ENCODE measurements around the gene DLGAP1. TPM values are rescaled to one million over a fixed set of nuclear protein-coding genes. Genes with fewer than 3 reads are reported as not detected.

The DLGAP1 gene
- total and polyA plus RNA-seq, 2 of the 13 experiments (the other 11 are each of a cell fraction or from before 2014, with no cell fraction given): 0.01 TPM; not detected in 1

- 31% methylated on average over 5 of the region's 5 CpGs for WGBS (ENCODE audit: low lambda C conversion rate)
- H3K27me3 ChIP-seq (ENCODE audit: control insufficient read depth in 1 of 2, insufficient read depth in 2 of 2, low read length in 2 of 2): no peaks in the 10 kb centered on the region; a peak in 1 of 5 replicates
- no peak overlapping the region for H3K4me2 ChIP-seq (ENCODE audit: low read depth, low read length)
- TF ChIP-seq MTA1 (CRISPR knock-in tag; IDR thresholded peaks at IDR 0.05; ENCODE audit: borderline replicate concordance) (no peak), ZNF232 (CRISPR knock-in tag; IDR thresholded peaks at IDR 0.05; ENCODE audit: borderline replicate concordance) (no peak), NFYC (CRISPR knock-in tag; IDR thresholded peaks at IDR 0.05) (no peak), STAT5B (CRISPR knock-in tag; IDR thresholded peaks at IDR 0.05) (no peak), ZMYM3 (CRISPR knock-in tag; IDR thresholded peaks at IDR 0.05) (no peak), GABPB1 (CRISPR knock-in tag; IDR thresholded peaks at IDR 0.05) (no peak), NFAT5 (CRISPR knock-in tag; IDR thresholded peaks at IDR 0.05) (no peak), PBX2 (CRISPR knock-in tag; IDR thresholded peaks at IDR 0.05) (no peak), ATF5 (CRISPR knock-in tag; IDR thresholded peaks at IDR 0.05; ENCODE audit: low read depth) (no peak), ZNF253 (CRISPR knock-in tag; IDR thresholded peaks at IDR 0.05; ENCODE audit: borderline replicate concordance) (no peak), ZNF34 (CRISPR knock-in tag; IDR thresholded peaks at IDR 0.05; ENCODE audit: borderline replicate concordance) (no peak), FOXC1 (CRISPR knock-in tag; IDR thresholded peaks at IDR 0.05; ENCODE audit: borderline replicate concordance) (no peak), MAF1 (CRISPR knock-in tag; IDR thresholded peaks at IDR 0.05; ENCODE audit: borderline replicate concordance) (no peak), KLF16 (CRISPR knock-in tag; IDR thresholded peaks at IDR 0.05) (no peak), ZNF615 (CRISPR knock-in tag; IDR thresholded peaks at IDR 0.05; ENCODE audit: borderline replicate concordance) (no peak), E2F1 (CRISPR knock-in tag; IDR thresholded peaks at IDR 0.05) (no peak)
- no peak for ATAC-seq
- no peak overlapping the region for H3K27ac ChIP-seq (ENCODE audit: extremely low read length, insufficient read depth, low read length)
- no peaks in the 10 kb centered on the region for H3K9me3 ChIP-seq (ENCODE audit: low read length)
- no peak for DNase-seq (ENCODE audit: low spot score)
- intact Hi-C loops (cut with micrococcal nuclease; ENCODE audit: unreplicated experiment): no loop called here
- in situ Hi-C loops (cut with HindIII; ENCODE audit: extremely low pct_ligation_motif_present, low pct_unique_long_range_greater_than_20kb): no loop called here
- no peak overlapping the region for H3K4me3 ChIP-seq (replicated peaks in 1 of 3; ENCODE audit: insufficient read depth in 1 of 3, low read depth in 2 of 3, low read length in 3 of 3)
- POLR2A ChIA-PET: no interaction called here
- no peak for FAIRE-seq
- CTCF ChIA-PET (ENCODE audit: low intra/inter-chr PET ratio, low total read pairs): no interaction called here
- H3K79me2 ChIP-seq (ENCODE audit: insufficient read depth, low read length): no peaks in the 10 kb centered on the region
- no peak overlapping the region for H3K9ac ChIP-seq (ENCODE audit: insufficient read depth, low read depth, low read length)
- BruUV-seq (replicated peaks): no TSS peak
- no peak overlapping the region for H2AFZ ChIP-seq (ENCODE audit: low read length)
- H4K20me1 ChIP-seq (ENCODE audit: insufficient read depth, low read length): no peaks in the 10 kb centered on the region
- peaks cover 23% of the 10 kb centered on the region for H3K4me1 ChIP-seq (ENCODE audit: insufficient read depth, low read length)
- no peaks in the 10 kb centered on the region for H3K36me3 ChIP-seq (replicated peaks in 1 of 2; ENCODE audit: control insufficient read depth in 1 of 2, insufficient read depth in 2 of 2, low read length in 2 of 2)
Measured at GRCh38 chr18:3717376-3718025, 737.6 kb downstream of the DLGAP1 start.

All from HepG2 (cell line).